Pancreas (tissue), 10 donors: ENCODE measurements around the gene POLA1. TPM values are rescaled to one million over a fixed set of nuclear protein-coding genes. Genes with fewer than 3 reads are reported as not detected.

ENCODE experiments used
- ATAC-seq, 4 donors: fragments of 200-7000 bp; cut with Tn5 transposase; one replicate each; pipeline versions ENCODE4 v1.8.0 to v1.9.1; 2020; ENCODE audit warnings: mild to moderate bottlenecking in 4 of 4, moderate library complexity in 4 of 4
- DNase-seq, 6 donors: peaks; one replicate each; pipeline ENCODE4 v3.0.0-alpha.2; 2020
- FAIRE-seq: peaks from 2 replicates; lab custom pipeline; 2012; peaks lifted over from hg19 to GRCh38; lab: Jason Lieb, UNC
- H3K27ac ChIP-seq, 4 donors: fragments of 200-600 bp; sonication (generic); 1 replicate in 3 of 4; 2 replicates in 1 of 4; pipeline versions ENCODE4 v1.5.0 to v1.8.0; 2020
- H3K27me3 ChIP-seq, 4 donors: fragments of 200-600 bp; one replicate each; pipeline ENCODE4 v1.8.0; 2021
- H3K36me3 ChIP-seq, 3 donors: fragments of 200-600 bp; sonication (generic) in 1 of 3; one replicate each; pipeline versions ENCODE4 v1.5.0 to v1.8.0; 2020 to 2021
- H3K4me1 ChIP-seq, 3 donors: fragments of 200-600 bp; one replicate each; pipeline ENCODE4 v1.8.0; 2021
- H3K4me3 ChIP-seq, 4 donors: fragments of 200-600 bp; sonication (generic) in 2 of 4; one replicate each; pipeline versions ENCODE4 v1.5.0 to v1.8.0; 2020 to 2021
- H3K9me3 ChIP-seq, 4 donors: fragments of 200-600 bp; one replicate each; pipeline ENCODE4 v1.8.0; 2021
- CTCF ChIP-seq, 4 donors: fragments of 200-600 bp; sonication (generic) in 3 of 4; IDR thresholded peaks; one replicate each; pipeline versions ENCODE4 v1.5.0 to v1.8.0; 2021; ENCODE audit warnings: antibody characterized with exemption in 4 of 4
- WGBS, 2 donors: extraction: QIAGEN DNeasy Blood & Tissue Kit; methylation state at CpG; one replicate each; pipeline ENCODE4 v1.1.7; 2013; 5-methylcytosine and 5-hydroxymethylcytosine counted together
- intact Hi-C, 3 donors: fragments of 100-400 bp; cut with DNase I; formaldehyde crosslinking; loops; one replicate each; pipeline versions ENCODE4 v1.11.1 to v1.14.2; 2022
- polyA plus RNA-seq, 2 donors: library from polyadenylated mRNA; stranded (reverse); fragments of 200-250 nt; gene quantifications; one replicate each; pipeline ENCODE4 v1.2.3, GENCODE V29; 2013
- total RNA-seq, 6 donors: library from RNA; stranded (reverse); fragmentation: NEBNext Ultra II Directional in 4 of 6; extraction: Animal tissue kit (Norgen Biotek cat#: 25700) in 4 of 6; gene quantifications; one replicate each; pipeline versions ENCODE4 v1.2.1 to v1.2.4, GENCODE V29; 2021 to 2023
- donor health status: healthy with polysubstance abuse.
- donor health status: DM: no; HTN: no; CAD: no; lungs with moderate emphysema.
- donor health status: DM: no; HTN: no; CAD: no.
- donor health status: control.
- donor health status: control.
- donor health status: Bipolar disorder and iron deficiency.
- donor health status: DM: yes; HTN: yes; CAD: no.
- donor health status: DM: no; HTN: no; CAD: no.
- donor health status: DM: no; HTN: no; CAD: no.
- donor health status: DM: yes; HTN: yes; CAD: no.

POLA1 gene
- total and polyA plus RNA-seq, 8 donors: 1.4 to 6.1 (median 4.4) TPM

- WGBS, 2 donors: 68 to 82% methylated on average over 7 of the region's 7 CpGs
- ATAC-seq (no peak), DNase-seq (no peak), FAIRE-seq (no peak)
- Histone ChIP-seq H3K9me3 (no peaks in the 10 kb centered on the region), H3K27ac (no peak overlapping the region), H3K36me3 (no peaks in the 10 kb centered on the region), H3K4me1 (no peaks in the 10 kb centered on the region), H3K27me3 (peaks cover 0 to 3% (median 0%) of the 10 kb centered on the region in 4 donors), H3K4me3 (no peak overlapping the region)
- TF ChIP-seq CTCF (IDR thresholded peaks at IDR 0.05): no peak
- intact Hi-C loops: no loop called here
Observed at GRCh38 chrX:24682739-24683432, 10.8 kb upstream of the POLA1 start.

- ATAC-seq (no peak), DNase-seq (no peak), FAIRE-seq (no peak)
- intact Hi-C loops: no loop called here
- H3K4me3 ChIP-seq: no peak overlapping the region
- H3K9me3 ChIP-seq: no peaks in the 10 kb centered on the region
- H3K27ac ChIP-seq: no peak overlapping the region
- WGBS, 2 donors: 73 to 76% methylated on average over 2 of the region's 2 CpGs
- no peak for TF ChIP-seq CTCF (IDR thresholded peaks at IDR 0.05)
- peaks cover 0 to 3% (median 0%) of the 10 kb centered on the region in 4 donors for H3K27me3 ChIP-seq
- no peaks in the 10 kb centered on the region for H3K36me3 ChIP-seq
- no peaks in the 10 kb centered on the region for H3K4me1 ChIP-seq
Observed at GRCh38 chrX:24684048-24684447, 9.7 kb upstream of the POLA1 start.

- no peaks in the 10 kb centered on the region for H3K9me3 ChIP-seq
- H3K27me3 ChIP-seq: no peaks in the 10 kb centered on the region
- no peak for TF ChIP-seq CTCF (IDR thresholded peaks at IDR 0.05)
- no peaks in the 10 kb centered on the region for H3K4me1 ChIP-seq
- no peak overlapping the region for H3K4me3 ChIP-seq
- no peaks in the 10 kb centered on the region for H3K36me3 ChIP-seq
- intact Hi-C loops: no loop called here
- ATAC-seq (no peak), FAIRE-seq (no peak), DNase-seq (no peak)
- WGBS, 2 donors: 71 to 72% methylated on average over 4 of the region's 4 CpGs
- H3K27ac ChIP-seq: no peak overlapping the region
Observed at GRCh38 chrX:24692305-24692704, 1.4 kb upstream of the POLA1 start.

GRCh38 chrX:24694825-24695224 lies 1.1 kb downstream of the POLA1 start:
- no peak for FAIRE-seq
- WGBS, 2 donors: 21 to 44% methylated on average over 6 of the region's 6 CpGs

More at GRCh38 chrX:24694825-24695224, 1.1 kb downstream of the POLA1 start:
- TF ChIP-seq CTCF (IDR thresholded peaks at IDR 0.05): no peak
- H3K27ac ChIP-seq: no peak overlapping the region
- H3K9me3 ChIP-seq: no peaks in the 10 kb centered on the region
- DNase-seq (no peak), ATAC-seq (no peak)
- intact Hi-C loops: no loop called here
- no peak overlapping the region for H3K4me3 ChIP-seq
- no peaks in the 10 kb centered on the region for H3K27me3 ChIP-seq
- no peaks in the 10 kb centered on the region for H3K4me1 ChIP-seq
- peaks cover 0 to 4% (median 0%) of the 10 kb centered on the region in 3 donors for H3K36me3 ChIP-seq
